Suprapubic skin (tissue), 3 donors: Measurements from ENCODE around the gene GSK3B.

Source experiments
- POLR2A ChIP-seq, 2 donors: fragments of 450-650 bp; IDR thresholded peaks; one replicate each; pipeline ENCODE4 v1.6.1; 2017; ENCODE audit warnings: antibody characterized with exemption in 2 of 2, mild to moderate bottlenecking in 2 of 2, moderate library complexity in 2 of 2
- TF ChIP-seq, protein P1 (sequence below), 2 donors: fragments of 200-600 bp in 1 of 2; fragments of 450-650 bp in 1 of 2; sonication (generic) in 1 of 2; IDR thresholded peaks; one replicate each; pipeline ENCODE4 v1.5.1; 2016 to 2019; ENCODE audit warnings: antibody characterized with exemption in 2 of 2, mild to moderate bottlenecking in 1 of 2, moderate library complexity in 1 of 2

- TF ChIP-seq, protein P1, sequence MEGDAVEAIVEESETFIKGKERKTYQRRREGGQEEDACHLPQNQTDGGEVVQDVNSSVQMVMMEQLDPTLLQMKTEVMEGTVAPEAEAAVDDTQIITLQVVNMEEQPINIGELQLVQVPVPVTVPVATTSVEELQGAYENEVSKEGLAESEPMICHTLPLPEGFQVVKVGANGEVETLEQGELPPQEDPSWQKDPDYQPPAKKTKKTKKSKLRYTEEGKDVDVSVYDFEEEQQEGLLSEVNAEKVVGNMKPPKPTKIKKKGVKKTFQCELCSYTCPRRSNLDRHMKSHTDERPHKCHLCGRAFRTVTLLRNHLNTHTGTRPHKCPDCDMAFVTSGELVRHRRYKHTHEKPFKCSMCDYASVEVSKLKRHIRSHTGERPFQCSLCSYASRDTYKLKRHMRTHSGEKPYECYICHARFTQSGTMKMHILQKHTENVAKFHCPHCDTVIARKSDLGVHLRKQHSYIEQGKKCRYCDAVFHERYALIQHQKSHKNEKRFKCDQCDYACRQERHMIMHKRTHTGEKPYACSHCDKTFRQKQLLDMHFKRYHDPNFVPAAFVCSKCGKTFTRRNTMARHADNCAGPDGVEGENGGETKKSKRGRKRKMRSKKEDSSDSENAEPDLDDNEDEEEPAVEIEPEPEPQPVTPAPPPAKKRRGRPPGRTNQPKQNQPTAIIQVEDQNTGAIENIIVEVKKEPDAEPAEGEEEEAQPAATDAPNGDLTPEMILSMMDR (IDR thresholded peaks at IDR 0.05), result no peak
- TF ChIP-seq POLR2A (IDR thresholded peaks at IDR 0.05), result no peak
Observed at GRCh38 chr3:119778176-119778575, 316.1 kb downstream of the GSK3B start.
